GM08714 (cell line): Measurements from ENCODE around the gene CD8B.

Experiments
- H3K4me3 ChIP-seq: fragments of 200-500 bp; sonication (Bioruptor generic); 2 replicates; pipeline ENCODE4 v1.5.1; 2014; ENCODE audit warnings: mild to moderate bottlenecking, low read length, inconsistent platforms
- ZNF274 ChIP-seq: IDR thresholded peaks from 2 replicates; pipeline ENCODE4 v1.6.1; 2012; ENCODE audit warnings: mild to moderate bottlenecking, low read depth, low read length

Gene CD8B

GRCh38 chr2:86815611-86816010 is 46.1 kb downstream of the CD8B start:
- H3K4me3 ChIP-seq = no peak overlapping the region
- TF ChIP-seq ZNF274 = no peak

- no peak for TF ChIP-seq ZNF274
- H3K4me3 ChIP-seq = no peak overlapping the region
Observed at GRCh38 chr2:86809481-86810121, 52.1 kb downstream of the CD8B start.

- TF ChIP-seq ZNF274 = no peak
- no peak overlapping the region; the same call in 1 of the 2 replicates for H3K4me3 ChIP-seq
Observed at GRCh38 chr2:86808315-86809161, 53.1 kb downstream of the CD8B start.

GRCh38 chr2:86807468-86808275 is 54.0 kb downstream of the CD8B start:
- no peak for TF ChIP-seq ZNF274
- peak overlapping the region; percentile 35; the same call in 1 of the 2 replicates for H3K4me3 ChIP-seq

GRCh38 chr2:86807133-86807467 is 54.6 kb downstream of the CD8B start:
- peak overlapping the region; percentile 35; the same call in 1 of the 2 replicates for H3K4me3 ChIP-seq
- no peak for TF ChIP-seq ZNF274

GRCh38 chr2:86806059-86806857 is 55.4 kb downstream of the CD8B start:
- no peak overlapping the region for H3K4me3 ChIP-seq
- no peak for TF ChIP-seq ZNF274

GRCh38 chr2:86800856-86801567 is 60.7 kb downstream of the CD8B start:
- no peak for TF ChIP-seq ZNF274
- H3K4me3 ChIP-seq = no peak overlapping the region

GRCh38 chr2:86794861-86795260 is 66.8 kb downstream of the CD8B start:
- no peak for TF ChIP-seq ZNF274
- no peak overlapping the region for H3K4me3 ChIP-seq

- no peak for TF ChIP-seq ZNF274
- no peak overlapping the region for H3K4me3 ChIP-seq
Observed at GRCh38 chr2:86793752-86794151, 67.9 kb downstream of the CD8B start.

GRCh38 chr2:86791573-86791972 is 70.1 kb downstream of the CD8B start:
- H3K4me3 ChIP-seq = no peak overlapping the region
- TF ChIP-seq ZNF274 = no peak

GRCh38 chr2:86790676-86791572 is 70.8 kb downstream of the CD8B start, which contains the start of gene CD8A:
CD8A (minus strand) TSS chr2:86790913; CDS start chr2:86790825, 88 bp downstream.
- TF ChIP-seq ZNF274 = no peak
- no peak within 1 kb of the TSS for H3K4me3 ChIP-seq

GRCh38 chr2:86790134-86790675 is 71.5 kb downstream of the CD8B start:
- no peak overlapping the region for H3K4me3 ChIP-seq
- TF ChIP-seq ZNF274 = no peak
